Trophoblast cell (in vitro differentiated cells and primary cell): Measurements from ENCODE around the gene DBNDD1.

Experiments used
- DNase-seq, 2 donors: peaks; one replicate each; pipeline ENCODE4 v3.0.0-alpha.2; 2016
- H2AFZ ChIP-seq: 2 replicates; pipeline ENCODE4 v1.6.1; 2013; ENCODE audit warnings: low read length, moderate library complexity, mild to moderate bottlenecking; ENCODE audit not compliant: insufficient read depth, poor library complexity
- H2AK5ac ChIP-seq: 2 replicates; pipeline ENCODE4 v1.6.1; 2013; ENCODE audit warnings: mild to moderate bottlenecking, low read length
- H2BK120ac ChIP-seq: 2 replicates; pipeline ENCODE4 v1.6.1; 2013; ENCODE audit warnings: low read length, mild to moderate bottlenecking, moderate library complexity; ENCODE audit not compliant: insufficient read depth, poor library complexity
- H2BK12ac ChIP-seq: 2 replicates; pipeline ENCODE4 v1.6.1; 2013; ENCODE audit warnings: mild to moderate bottlenecking, low read length, moderate library complexity
- H2BK5ac ChIP-seq: 2 replicates; pipeline ENCODE4 v1.6.1; 2013; ENCODE audit warnings: low read length, low read depth, moderate library complexity, mild to moderate bottlenecking; ENCODE audit not compliant: poor library complexity
- H3K14ac ChIP-seq: 2 replicates; pipeline ENCODE4 v1.6.1; 2013; ENCODE audit warnings: mild to moderate bottlenecking, low read length
- H3K18ac ChIP-seq: 2 replicates; pipeline ENCODE4 v1.6.1; 2013; ENCODE audit warnings: mild to moderate bottlenecking, low read length
- H3K23ac ChIP-seq: 2 replicates; pipeline ENCODE4 v1.6.1; 2013; ENCODE audit warnings: low read length
- H3K27ac ChIP-seq: 2 replicates; pipeline ENCODE4 v1.5.1; 2013; ENCODE audit warnings: low read depth, mild to moderate bottlenecking, inconsistent platforms, low read length, moderate library complexity
- H3K27me3 ChIP-seq: 2 replicates; pipeline ENCODE4 v1.6.1; 2013; ENCODE audit warnings: inconsistent platforms, mild to moderate bottlenecking, low read length, moderate library complexity; ENCODE audit not compliant: insufficient read depth
- H3K36me3 ChIP-seq, 2 experiments: 1 replicate in 1 of 2; 2 replicates in 1 of 2; pipeline ENCODE4 v1.6.1; 2013; ENCODE audit warnings: low read length in 2 of 2, mild to moderate bottlenecking in 2 of 2, moderate library complexity in 1 of 2; ENCODE audit not compliant: insufficient read depth in 2 of 2, control insufficient read depth in 1 of 2
- H3K4ac ChIP-seq: 2 replicates; pipeline ENCODE4 v1.6.1; 2013; ENCODE audit warnings: low read depth, mild to moderate bottlenecking, low read length, moderate library complexity
- H3K4me1 ChIP-seq, 2 experiments: 1 replicate in 1 of 2; 2 replicates in 1 of 2; pipeline ENCODE4 v1.6.1; 2013; ENCODE audit warnings: low read length in 2 of 2, mild to moderate bottlenecking in 2 of 2, moderate library complexity in 1 of 2; ENCODE audit not compliant: insufficient read depth in 2 of 2, control insufficient read depth in 1 of 2
- H3K4me2 ChIP-seq: 2 replicates; pipeline ENCODE4 v1.6.1; 2013; ENCODE audit warnings: inconsistent platforms, mild to moderate bottlenecking, low read length, moderate library complexity
- H3K4me3 ChIP-seq: 2 replicates; pipeline ENCODE4 v1.5.1; 2013; ENCODE audit warnings: mild to moderate bottlenecking, low read depth, low read length, inconsistent platforms
- H3K79me1 ChIP-seq: one replicate; pipeline ENCODE4 v1.6.1; 2013; ENCODE audit warnings: low read length
- H3K79me2 ChIP-seq: 2 replicates; pipeline ENCODE4 v1.6.1; 2013; ENCODE audit warnings: low read length, mild to moderate bottlenecking; ENCODE audit not compliant: control insufficient read depth, insufficient read depth, poor library complexity
- H3K9ac ChIP-seq: 2 replicates; pipeline ENCODE4 v1.6.1; 2013; ENCODE audit warnings: mild to moderate bottlenecking, low read length
- H3K9me3 ChIP-seq: 2 replicates; pipeline ENCODE4 v1.6.1; 2013; ENCODE audit warnings: low read depth, mild to moderate bottlenecking, control low read depth, inconsistent platforms, low read length; ENCODE audit not compliant: insufficient read depth
- H4K12ac ChIP-seq: 2 replicates; pipeline ENCODE4 v1.6.1; 2013; ENCODE audit warnings: low read depth, mild to moderate bottlenecking, low read length, moderate library complexity
- H4K8ac ChIP-seq: 2 replicates; pipeline ENCODE4 v1.6.1; 2013; ENCODE audit warnings: low read depth, mild to moderate bottlenecking, low read length, moderate library complexity
- H4K91ac ChIP-seq: one replicate; pipeline ENCODE4 v1.6.1; 2013; ENCODE audit warnings: low read depth, mild to moderate bottlenecking, low read length, moderate library complexity
- WGBS: extraction: QIAGEN DNeasy Blood & Tissue Kit; methylation state at CpG from one replicate; pipeline ENCODE4 v1.1.7; 2013; ENCODE audit warnings: missing lambda C conversion rate; ENCODE audit not compliant: insufficient read length, insufficient coverage; ENCODE audit errors: extremely low coverage; 5-methylcytosine and 5-hydroxymethylcytosine counted together

Gene DBNDD1

DNA sequence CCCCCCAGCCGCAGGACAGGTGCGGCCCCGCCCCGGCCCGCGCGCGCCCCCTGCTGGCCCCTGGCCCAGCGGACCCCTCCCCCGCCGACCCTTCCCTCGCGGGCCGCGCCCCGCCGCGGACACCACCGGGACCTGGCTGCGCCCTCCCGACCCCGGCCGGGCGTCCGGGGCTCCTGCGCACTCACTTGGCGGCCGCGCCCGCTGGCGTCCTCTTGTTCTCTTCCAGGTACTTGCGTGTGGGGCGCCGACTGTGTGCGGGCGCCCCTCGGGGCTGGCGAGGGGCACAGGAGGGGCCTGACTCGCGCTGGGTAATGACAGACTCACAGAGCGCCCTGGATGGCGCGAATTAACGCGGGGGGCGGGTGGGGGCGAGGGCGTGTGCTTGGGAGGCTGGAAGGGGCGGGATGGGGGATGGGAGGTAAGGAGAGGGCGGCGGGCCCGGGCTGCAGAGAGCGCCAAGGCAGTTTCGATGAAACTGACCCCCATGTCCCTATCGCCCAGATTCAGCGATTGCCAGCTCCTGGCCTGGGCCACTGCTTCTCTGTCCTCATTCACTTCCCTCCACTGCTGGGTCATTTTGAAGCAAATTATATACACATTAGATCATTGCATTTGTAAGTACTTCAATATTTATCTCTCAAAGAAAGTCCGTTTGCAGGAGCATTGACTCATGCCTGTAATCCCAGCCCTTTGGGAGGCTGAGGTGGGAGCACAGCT is 445 bp upstream of the DBNDD1 start:
- Histone ChIP-seq H3K79me2 (peaks cover 2% of the 10 kb centered on the region), H2AK5ac (no peak overlapping the region), H2BK12ac (no peak overlapping the region), H3K4me2 (peak overlapping the region; percentile 94), H3K9ac (no peak overlapping the region), H3K14ac (peak overlapping the region; percentile 90), H3K79me1 (peaks cover 6% of the 10 kb centered on the region), H2BK120ac (peak overlapping the region; percentile 93), H4K91ac (peak overlapping the region; percentile 87), H3K27ac (peak overlapping the region; percentile 51), H4K12ac (peak overlapping the region; percentile 85), H3K18ac (peak overlapping the region; percentile 90), H4K8ac (peak overlapping the region; percentile 87), H3K4me3 (peak overlapping the region; percentile 73), H3K4me1 (peaks cover 11 to 28% of the 10 kb centered on the region in 2 experiments), H2AFZ (peak overlapping the region; percentile 87), H3K9me3 (no peaks in the 10 kb centered on the region), H2BK5ac (peak overlapping the region; percentile 25), H3K23ac (no peak overlapping the region), H3K36me3 (no peaks in the 10 kb centered on the region), H3K27me3 (peaks cover 3% of the 10 kb centered on the region), H3K4ac (peak overlapping the region; percentile 15)
- DNase-seq, result no peak
- no CpG with 5 or more reads among the region's 57 CpGs for WGBS

DNA sequence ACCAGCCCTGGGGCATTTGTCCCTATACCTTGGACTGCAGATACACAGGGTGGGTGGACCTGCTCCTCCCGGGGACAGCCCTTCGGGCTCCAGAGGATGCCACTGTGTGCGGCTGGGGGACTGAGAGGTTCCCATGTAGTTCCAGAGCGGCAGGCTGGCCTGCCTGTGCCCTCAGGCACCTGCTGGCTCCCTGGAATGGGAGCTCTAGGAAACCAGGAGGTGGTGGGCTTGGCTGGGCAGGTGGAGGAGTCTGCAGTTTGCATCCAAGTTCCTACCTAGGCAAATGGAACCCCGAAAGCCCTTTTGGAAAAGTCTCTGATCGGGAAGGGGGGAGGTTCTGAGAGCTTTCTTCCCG is 982 bp downstream of the DBNDD1 start:
- no peak overlapping the region for H3K9ac ChIP-seq
- no peaks in the 10 kb centered on the region for H3K36me3 ChIP-seq
- H2AFZ ChIP-seq, result no peak overlapping the region
- no peak overlapping the region for H2BK5ac ChIP-seq
- H3K79me2 ChIP-seq, result peaks cover 2% of the 10 kb centered on the region
- H3K27ac ChIP-seq, result no peak overlapping the region
- H3K4me3 ChIP-seq, result no peak overlapping the region
- H3K79me1 ChIP-seq, result peaks cover 6% of the 10 kb centered on the region
- H3K23ac ChIP-seq, result no peak overlapping the region
- no peak overlapping the region for H3K4ac ChIP-seq
- H3K14ac ChIP-seq, result no peak overlapping the region
- no peaks in the 10 kb centered on the region for H3K9me3 ChIP-seq
- no peak overlapping the region for H4K12ac ChIP-seq
- peaks cover 3% of the 10 kb centered on the region for H3K27me3 ChIP-seq
- H3K4me2 ChIP-seq, result peak overlapping the region; percentile 72
- no peak overlapping the region for H4K91ac ChIP-seq
- H2AK5ac ChIP-seq, result no peak overlapping the region
- no CpG with 5 or more reads among the region's 7 CpGs for WGBS
- DNase-seq, result no peak
- H3K18ac ChIP-seq, result no peak overlapping the region
- no peak overlapping the region for H2BK12ac ChIP-seq
- H2BK120ac ChIP-seq, result no peak overlapping the region
- no peak overlapping the region for H4K8ac ChIP-seq
- peaks cover 11 to 28% of the 10 kb centered on the region in 2 experiments for H3K4me1 ChIP-seq

DNA sequence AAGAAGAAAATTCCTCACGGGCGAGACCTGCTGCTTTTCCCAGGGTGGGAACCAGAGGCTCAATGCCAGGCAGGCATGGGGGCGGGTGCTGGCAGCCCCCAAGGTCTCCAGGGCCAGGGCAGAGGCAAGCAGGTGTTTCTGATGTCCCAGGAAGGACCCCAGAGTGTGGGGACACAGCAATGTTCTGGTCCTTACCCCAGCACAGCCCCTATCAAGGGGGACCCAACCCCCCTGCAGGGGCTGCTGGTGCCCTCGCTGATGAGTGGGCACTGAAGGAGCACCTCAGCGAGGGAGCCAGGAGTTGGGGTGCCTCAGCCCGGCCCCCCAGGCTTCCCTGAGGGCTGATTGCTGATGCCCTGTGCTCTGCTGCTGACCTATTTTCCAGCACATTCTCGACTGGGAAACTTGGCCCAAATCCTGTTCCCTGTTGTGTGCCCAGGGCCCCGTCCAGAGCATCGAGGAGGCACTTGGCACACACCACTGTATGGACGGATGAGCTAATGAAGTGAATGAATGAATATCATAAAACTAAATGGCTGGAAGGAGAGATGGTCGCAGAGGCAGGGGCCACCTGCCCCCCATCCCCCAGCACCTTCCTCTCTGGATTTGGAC is 2.8 kb downstream of the DBNDD1 start:
- WGBS, result no CpG with 5 or more reads among the region's 11 CpGs
- no peak overlapping the region for H3K27ac ChIP-seq
- no peaks in the 10 kb centered on the region for H3K36me3 ChIP-seq
- peaks cover 11 to 23% of the 10 kb centered on the region in 2 experiments for H3K4me1 ChIP-seq
- H2BK12ac ChIP-seq, result no peak overlapping the region
- no peak overlapping the region for H4K8ac ChIP-seq
- H2AFZ ChIP-seq, result no peak overlapping the region
- H3K18ac ChIP-seq, result no peak overlapping the region
- no peak overlapping the region for H3K23ac ChIP-seq
- H3K4me3 ChIP-seq, result no peak overlapping the region
- no peak overlapping the region for H2BK5ac ChIP-seq
- H3K27me3 ChIP-seq, result peaks cover 3% of the 10 kb centered on the region
- no peak overlapping the region for H3K4ac ChIP-seq
- H4K91ac ChIP-seq, result no peak overlapping the region
- H3K79me2 ChIP-seq, result peaks cover 2% of the 10 kb centered on the region
- H4K12ac ChIP-seq, result no peak overlapping the region
- no peak overlapping the region for H3K9ac ChIP-seq
- H3K79me1 ChIP-seq, result peaks cover 6% of the 10 kb centered on the region
- H3K4me2 ChIP-seq, result no peak overlapping the region
- H2AK5ac ChIP-seq, result no peak overlapping the region
- DNase-seq, result no peak
- peaks cover 2% of the 10 kb centered on the region for H3K9me3 ChIP-seq
- no peak overlapping the region for H2BK120ac ChIP-seq
- no peak overlapping the region for H3K14ac ChIP-seq

DNA sequence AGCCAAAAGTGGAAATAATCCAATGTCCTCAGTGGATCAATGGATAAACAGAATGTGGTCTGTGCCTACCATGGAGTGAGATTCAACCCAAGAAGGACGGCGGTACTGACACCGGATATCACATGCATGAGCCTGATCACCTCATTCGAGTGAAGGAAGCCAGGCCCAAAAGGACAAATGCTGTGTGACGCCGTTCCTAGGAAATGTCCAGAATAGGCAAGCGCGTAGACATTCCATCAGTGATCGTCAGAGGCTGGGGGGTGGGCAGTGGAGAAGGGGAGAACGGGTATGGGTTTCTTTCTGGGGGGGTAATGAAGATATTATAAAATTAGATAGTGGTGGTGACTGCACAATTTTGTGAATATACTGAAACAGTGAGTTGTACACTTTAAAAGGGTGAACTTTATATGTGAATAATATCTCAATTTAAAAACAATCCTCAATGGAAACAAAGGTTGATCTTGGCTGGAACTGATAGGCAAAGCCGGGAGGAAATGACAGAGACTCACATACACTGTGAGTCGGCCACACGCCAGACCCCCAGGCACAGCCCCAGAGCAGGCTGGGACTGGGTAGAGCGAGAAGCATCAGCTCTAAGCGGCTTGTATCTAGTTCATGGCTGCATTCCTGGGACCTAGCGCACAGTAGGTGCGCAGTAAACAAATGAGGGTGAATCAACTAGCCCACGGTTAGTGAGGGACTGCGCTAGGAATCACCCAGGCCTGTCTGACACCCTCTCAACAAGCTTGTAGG is 3.5 kb downstream of the DBNDD1 start:
- Histone ChIP-seq H3K9me3 (peaks cover 4% of the 10 kb centered on the region), H2BK5ac (no peak overlapping the region), H3K4ac (no peak overlapping the region), H3K27me3 (peaks cover 3% of the 10 kb centered on the region), H3K4me1 (peaks cover 4 to 16% of the 10 kb centered on the region in 2 experiments), H2BK120ac (no peak overlapping the region), H4K12ac (no peak overlapping the region), H3K23ac (no peak overlapping the region), H3K27ac (no peak overlapping the region), H3K18ac (no peak overlapping the region), H2AK5ac (no peak overlapping the region), H4K91ac (no peak overlapping the region), H3K36me3 (no peaks in the 10 kb centered on the region), H4K8ac (no peak overlapping the region), H3K79me2 (peaks cover 2% of the 10 kb centered on the region), H3K9ac (no peak overlapping the region), H2AFZ (no peak overlapping the region), H2BK12ac (no peak overlapping the region), H3K14ac (no peak overlapping the region), H3K4me2 (no peak overlapping the region), H3K4me3 (no peak overlapping the region), H3K79me1 (peaks cover 6% of the 10 kb centered on the region)
- WGBS, result no CpG with 5 or more reads among the region's 19 CpGs
- DNase-seq, result no peak
